NT2/D1 (cell line): ENCODE results near the gene NADSYN1.

ENCODE experiments used
- YY1 ChIP-seq: IDR thresholded peaks from 2 replicates; pipeline ENCODE4 v1.6.1; 2011; ENCODE audit not compliant: insufficient read length, insufficient read depth
- ZNF274 ChIP-seq: IDR thresholded peaks from 2 replicates; pipeline ENCODE4 v1.6.1; 2011; ENCODE audit warnings: mild to moderate bottlenecking, low read depth, low read length

DNA sequence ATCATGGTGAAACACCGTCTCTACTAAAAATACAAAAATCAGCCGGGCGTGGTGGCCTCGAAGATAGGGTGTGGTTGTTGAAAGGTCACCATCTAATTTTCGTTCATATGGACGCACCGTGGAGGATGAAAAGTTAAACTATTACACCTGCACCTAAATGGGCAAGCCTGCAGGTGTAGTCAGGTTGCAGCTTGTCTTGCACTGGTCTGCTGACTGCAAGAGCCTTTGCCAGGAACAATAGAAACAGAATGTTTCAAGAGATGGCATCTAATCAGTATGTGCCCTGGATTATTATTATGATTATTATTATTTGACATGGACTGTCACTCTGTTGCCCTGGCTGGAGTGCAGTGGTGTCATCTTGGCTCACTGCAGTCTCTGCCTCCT, 908 bp downstream of the NADSYN1 start:
- TF ChIP-seq ZNF274: no peak
- TF ChIP-seq YY1: no peak
